HG03066 (cell line): ENCODE results near the gene CASZ1.

Source experiments
- ATAC-seq: cut with Tn5 transposase; IDR thresholded peaks from one replicate; pipeline ENCODE4 v1.9.1; 2021; ENCODE audit warnings: low read depth; ENCODE audit not compliant: unreplicated experiment

Gene CASZ1

DNA sequence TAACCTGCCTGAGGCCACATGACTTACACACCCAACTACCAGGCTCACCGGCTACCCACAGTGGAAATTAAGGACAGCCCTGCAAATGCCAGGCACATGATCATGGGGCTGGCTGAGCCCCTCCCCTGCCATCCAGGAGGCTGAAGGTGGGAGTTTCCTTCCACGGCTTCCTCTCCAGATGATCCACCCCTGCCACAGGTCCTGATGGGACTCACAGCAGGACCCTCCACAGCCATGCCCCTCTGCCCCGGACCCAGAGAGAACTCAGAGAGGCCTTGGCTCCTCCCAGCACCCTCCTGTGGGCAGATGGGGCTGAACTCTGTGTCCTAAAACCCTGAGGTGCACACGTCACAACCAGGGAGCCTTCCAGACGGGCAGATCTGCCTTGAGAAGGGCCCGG, 29.1 kb upstream of the CASZ1 start:
- no peak for ATAC-seq

DNA sequence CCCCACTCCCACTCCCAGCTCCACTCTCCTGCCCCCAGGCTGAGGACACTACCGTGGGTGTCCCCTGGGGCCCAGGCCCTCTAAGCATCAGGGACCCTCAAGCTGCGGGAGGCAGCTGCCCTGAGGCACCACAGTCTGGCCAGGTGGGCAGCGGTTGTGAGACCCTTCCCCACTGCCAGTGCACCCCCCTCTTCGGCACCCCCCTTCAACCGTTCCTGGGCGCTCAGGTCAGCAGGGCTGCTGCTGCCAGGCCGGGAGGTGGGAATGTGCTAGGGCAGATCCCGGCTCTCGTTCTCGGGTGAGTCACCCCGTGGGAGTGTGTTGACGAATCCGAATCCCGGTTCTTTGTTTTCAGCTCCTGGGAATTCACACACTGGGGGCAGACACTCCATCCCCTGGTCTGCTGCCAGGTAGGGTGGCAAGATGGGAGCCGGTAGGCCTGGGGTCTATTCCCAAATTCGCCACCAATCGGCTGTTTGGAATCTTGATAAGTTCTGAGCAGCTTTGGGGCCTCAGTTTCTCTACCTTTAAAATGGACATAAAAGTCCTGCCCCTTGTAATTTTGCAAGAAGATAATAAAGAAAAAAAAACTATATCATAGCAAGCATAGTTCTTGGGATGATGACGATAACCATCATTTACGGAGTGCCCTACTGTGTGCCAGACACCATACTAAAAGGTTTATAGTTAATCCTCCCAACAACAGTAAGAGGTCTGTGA, 28.5 kb upstream of the CASZ1 start:
- ATAC-seq, result no peak

GRCh38 chr1:10823000-10823401, 26.6 kb upstream of the CASZ1 start:
- no peak for ATAC-seq

GRCh38 chr1:10821388-10821787, 24.9 kb upstream of the CASZ1 start:
- ATAC-seq, result no peak

- ATAC-seq, result no peak
Measured at GRCh38 chr1:10820422-10820821, 24.0 kb upstream of the CASZ1 start.

GRCh38 chr1:10819198-10819901, 22.9 kb upstream of the CASZ1 start:
- ATAC-seq, result no peak

GRCh38 chr1:10818262-10819197, 22.1 kb upstream of the CASZ1 start:
- no peak for ATAC-seq

DNA sequence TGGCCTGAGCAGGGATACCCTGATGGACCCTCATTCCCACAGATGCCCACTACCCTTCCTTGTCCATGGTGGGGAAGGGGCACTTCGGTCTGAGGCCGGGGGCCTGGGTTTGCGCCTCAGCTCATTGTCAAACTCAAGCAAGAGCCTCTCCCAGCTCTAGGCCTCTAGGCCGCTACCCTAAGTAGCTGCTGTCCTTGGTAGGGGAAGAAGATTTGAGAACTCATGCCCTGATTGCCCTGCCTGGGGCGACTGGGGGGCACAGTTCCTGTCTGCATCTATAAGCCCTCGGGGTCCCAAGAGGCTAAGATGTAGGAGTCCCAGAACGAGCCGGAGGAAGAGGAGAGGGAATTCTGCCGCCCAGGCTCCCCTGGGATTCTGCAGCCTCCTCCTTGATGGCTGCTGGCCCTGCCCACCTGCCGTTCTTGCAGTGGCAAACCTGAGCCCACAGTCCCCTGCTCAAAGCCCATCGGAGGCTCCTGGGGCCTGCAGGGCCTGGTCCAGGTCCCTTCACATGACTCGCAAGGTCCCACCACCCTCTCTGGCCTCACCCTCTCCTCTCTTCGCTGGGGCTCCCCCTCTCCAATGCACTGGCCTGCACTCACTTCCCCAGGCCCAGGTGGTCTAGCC, 20.4 kb upstream of the CASZ1 start:
- ATAC-seq, result no peak

- no peak for ATAC-seq
Measured at GRCh38 chr1:10816233-10816632, 19.8 kb upstream of the CASZ1 start.

DNA sequence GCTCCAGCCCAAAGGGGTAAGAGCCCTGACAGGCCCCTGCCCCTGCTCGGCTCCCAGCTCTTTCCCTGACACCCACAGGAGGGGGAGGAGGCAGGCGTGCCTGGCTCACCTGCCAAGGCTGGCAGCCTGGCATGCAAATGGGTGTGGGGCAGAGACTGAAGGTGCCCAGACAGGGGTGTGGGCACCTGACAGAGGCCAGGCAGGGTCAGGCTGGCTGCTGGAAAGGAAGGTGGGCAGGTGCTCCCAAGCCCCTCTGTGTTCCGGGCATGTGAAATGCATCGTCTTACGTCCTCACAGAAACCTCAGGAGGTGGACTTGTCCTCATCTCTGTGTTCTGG, 19.4 kb upstream of the CASZ1 start:
- ATAC-seq, result no peak

DNA sequence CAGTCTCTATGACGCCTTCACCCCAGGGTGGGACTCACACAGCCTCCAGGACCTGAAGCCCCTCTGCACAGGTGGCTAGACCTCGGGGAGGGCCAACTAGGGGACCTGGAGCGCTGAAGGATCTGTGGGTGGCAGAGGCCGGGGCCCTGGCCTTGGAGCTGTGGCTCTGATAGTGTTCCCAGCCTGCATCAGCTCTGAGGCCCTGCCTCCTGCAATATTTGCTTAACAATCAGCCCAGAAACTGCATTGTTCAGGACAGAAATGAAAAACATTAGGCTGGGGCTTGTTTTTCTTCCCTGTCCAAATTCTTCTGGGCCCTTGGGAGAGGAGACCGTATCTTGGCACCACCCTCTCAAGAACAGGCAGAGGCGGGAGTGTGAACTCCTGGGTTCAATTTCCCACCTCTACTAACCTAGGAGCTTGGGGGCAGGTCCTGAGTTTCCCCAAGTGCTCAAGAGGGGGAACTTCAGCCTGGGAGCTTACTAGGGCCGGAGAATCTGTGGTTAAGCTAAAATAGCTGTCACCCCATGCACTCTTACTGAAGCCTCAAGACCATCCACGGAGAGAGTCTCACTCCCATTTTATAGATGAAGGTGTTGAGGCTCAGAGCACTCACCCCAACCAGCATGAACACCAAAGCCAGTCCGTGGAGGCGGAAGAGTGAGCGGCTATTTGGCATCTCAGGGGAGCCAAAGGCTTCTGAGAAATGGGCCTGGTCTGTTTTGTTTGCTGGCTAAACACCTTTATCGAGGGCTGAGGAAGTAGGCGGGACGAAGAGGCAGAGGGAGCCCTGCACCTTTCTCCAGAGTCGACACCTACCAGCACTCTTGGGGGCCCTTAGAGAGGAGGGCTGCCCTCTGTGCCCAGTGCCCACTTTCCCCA, 18.8 kb upstream of the CASZ1 start:
- ATAC-seq, result no peak

- no peak for ATAC-seq
Measured at GRCh38 chr1:10814312-10814711, 17.9 kb upstream of the CASZ1 start.

DNA sequence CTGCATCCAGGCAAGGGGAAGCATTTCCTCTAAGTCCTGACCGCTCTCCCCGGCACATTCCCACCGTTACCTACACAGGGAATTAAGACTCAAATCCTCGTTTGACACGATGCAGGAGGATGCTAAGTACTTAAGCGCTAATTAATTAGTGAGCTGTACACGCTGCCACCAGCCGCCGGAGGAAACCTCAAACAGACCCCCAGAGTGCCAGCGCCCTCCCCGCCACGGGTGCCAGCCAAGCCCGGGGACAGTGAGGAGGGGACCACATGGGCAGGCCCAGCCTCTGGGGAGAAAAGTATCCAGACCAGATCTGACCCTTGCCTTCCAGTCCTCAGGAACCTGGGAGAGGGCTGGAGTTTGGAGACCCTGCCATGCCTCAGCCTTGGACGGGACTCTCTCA, 17.4 kb upstream of the CASZ1 start:
- no peak for ATAC-seq

- no peak for ATAC-seq
Measured at GRCh38 chr1:10812387-10812915, 16.0 kb upstream of the CASZ1 start.

DNA sequence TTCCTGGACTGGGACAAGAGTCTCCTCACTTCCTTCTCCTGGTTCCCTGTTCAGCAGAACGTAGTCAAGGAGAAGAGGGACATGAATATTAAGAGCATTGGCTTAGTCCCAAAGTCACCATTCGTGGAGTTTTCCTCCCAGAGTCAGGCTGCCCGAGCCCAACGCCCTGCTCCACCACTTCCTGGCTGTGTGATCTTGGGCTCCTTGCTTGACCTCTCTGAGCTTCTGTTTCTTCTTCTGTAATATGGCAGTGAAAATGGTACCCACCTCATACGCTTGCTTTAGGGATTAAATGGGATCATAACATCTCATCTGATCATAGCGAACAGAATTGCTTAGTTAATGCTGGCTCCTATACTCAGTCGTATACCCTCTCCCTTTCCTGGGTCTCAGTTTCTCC, 12.0 kb upstream of the CASZ1 start:
- ATAC-seq, result no peak

DNA sequence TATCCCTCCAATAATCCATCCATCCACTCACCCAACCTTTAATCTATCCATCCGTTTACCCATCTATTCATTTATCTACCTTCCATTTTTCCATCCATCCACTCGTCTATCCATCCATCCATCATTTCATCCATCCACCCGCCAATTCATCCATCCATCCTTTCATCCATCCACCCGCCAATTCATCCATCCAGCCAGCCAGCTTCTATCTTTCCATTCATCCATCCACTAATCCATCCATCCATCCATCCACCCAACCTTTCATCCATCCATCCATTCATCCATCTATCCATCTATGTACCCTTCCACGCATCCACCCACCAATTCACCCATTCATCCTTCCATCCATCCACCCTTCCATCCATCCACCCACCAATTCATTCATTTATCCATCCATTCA, 10.5 kb upstream of the CASZ1 start:
- ATAC-seq, result no peak

GRCh38 chr1:10803971-10804820, 7.8 kb upstream of the CASZ1 start:
- no peak for ATAC-seq

- ATAC-seq, result no peak
Measured at GRCh38 chr1:10802944-10803715, 6.7 kb upstream of the CASZ1 start.
